Measurements from ENCODE around the gene MT2A.

MT2A gene

DNA sequence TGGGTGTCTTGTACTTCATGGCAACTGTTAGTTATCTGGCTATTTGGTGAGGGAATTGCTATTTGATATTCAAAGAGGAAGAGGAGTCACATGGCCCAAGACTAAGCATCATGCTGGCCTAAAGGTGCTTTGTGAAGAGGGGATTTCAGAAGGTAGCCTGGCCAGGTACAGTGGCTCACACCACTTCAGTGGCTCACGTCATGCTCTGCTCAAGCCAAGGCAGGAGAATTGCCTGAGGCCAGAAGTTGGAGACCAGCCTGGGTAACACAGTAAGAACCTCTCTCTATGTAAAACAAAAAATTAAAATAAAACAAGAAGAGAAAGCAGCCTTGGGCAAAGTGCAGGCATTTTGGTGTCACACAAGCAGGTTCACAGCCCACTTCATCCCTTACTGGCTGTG is 36.9 kb downstream of the MT2A start:
- no peak overlapping the region for H3K4me3 ChIP-seq (replicated peaks; ENCODE audit: low read depth, low read length)
- TF ChIP-seq, protein P1, sequence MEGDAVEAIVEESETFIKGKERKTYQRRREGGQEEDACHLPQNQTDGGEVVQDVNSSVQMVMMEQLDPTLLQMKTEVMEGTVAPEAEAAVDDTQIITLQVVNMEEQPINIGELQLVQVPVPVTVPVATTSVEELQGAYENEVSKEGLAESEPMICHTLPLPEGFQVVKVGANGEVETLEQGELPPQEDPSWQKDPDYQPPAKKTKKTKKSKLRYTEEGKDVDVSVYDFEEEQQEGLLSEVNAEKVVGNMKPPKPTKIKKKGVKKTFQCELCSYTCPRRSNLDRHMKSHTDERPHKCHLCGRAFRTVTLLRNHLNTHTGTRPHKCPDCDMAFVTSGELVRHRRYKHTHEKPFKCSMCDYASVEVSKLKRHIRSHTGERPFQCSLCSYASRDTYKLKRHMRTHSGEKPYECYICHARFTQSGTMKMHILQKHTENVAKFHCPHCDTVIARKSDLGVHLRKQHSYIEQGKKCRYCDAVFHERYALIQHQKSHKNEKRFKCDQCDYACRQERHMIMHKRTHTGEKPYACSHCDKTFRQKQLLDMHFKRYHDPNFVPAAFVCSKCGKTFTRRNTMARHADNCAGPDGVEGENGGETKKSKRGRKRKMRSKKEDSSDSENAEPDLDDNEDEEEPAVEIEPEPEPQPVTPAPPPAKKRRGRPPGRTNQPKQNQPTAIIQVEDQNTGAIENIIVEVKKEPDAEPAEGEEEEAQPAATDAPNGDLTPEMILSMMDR (IDR thresholded peaks at IDR 0.05; ENCODE audit: low read length, missing control alignments), result no peak
- DNase-seq (ENCODE audit: low read depth), result no peak

DNA sequence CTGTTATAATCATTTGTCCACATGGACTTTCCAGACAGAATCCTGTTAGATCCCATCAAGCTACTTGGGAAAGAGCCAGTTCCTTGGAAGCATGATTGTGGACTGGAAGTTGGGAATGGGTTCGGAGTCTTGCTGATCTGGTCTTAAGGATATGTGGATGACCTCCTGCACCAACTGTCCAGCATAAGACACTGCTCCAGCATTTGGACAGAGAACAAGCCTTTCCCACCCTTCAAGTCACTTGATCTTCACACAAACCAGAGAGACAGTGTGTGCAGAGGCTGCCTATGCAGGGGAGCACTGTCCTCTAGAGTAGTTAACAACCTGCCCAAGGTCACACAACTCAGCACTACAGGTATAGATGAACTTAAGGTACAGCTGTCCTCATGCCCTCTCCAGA is 37.5 kb downstream of the MT2A start:
- TF ChIP-seq, protein P1 (IDR thresholded peaks at IDR 0.05; ENCODE audit: low read length, missing control alignments), result no peak
- DNase-seq (ENCODE audit: low read depth), result no peak
- H3K4me3 ChIP-seq (replicated peaks; ENCODE audit: low read depth, low read length), result no peak overlapping the region

DNA sequence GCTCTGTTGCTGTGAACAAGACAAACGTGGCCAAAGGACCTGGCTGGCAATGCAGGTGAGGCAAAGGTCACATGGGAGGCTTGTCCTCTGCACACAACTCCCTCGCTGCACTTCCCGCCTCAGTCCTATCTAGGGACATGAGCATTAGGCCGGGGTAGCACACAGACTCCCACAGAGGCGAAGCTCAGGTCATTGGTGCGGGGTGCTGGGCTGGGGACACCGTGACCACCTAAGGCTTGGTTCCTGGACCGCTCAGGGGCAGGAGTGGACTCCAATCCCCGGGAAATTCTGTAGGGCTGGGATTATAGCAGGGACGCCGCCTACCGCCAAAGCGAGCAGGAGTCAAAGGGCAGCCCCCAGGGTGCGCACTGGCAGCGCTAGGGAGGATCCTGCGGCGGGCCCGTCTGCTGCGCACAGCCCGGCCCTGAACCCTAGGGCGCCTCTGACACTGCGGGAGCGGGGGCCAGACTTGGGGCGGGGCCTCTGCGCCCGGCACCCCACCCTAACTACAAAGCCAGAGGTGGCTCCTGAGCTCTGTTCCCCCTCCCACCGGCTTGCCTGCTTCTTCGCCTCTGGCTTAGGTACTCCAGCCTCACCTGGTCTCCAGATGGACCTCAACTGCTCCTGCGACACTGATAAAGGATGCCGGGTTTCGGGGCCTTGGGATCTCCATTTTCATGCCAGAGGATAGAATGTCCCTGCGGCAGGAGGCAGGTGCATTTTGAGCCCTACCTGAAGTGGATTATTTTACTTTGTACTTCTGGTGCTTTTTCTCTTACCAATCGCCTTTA is 39.5 kb downstream of the MT2A start:
- H3K4me3 ChIP-seq (replicated peaks; ENCODE audit: low read depth, low read length), result no peak overlapping the region
- DNase-seq (ENCODE audit: low read depth), result no peak
- TF ChIP-seq, protein P1 (IDR thresholded peaks at IDR 0.05; ENCODE audit: low read length, missing control alignments), result no peak

DNA sequence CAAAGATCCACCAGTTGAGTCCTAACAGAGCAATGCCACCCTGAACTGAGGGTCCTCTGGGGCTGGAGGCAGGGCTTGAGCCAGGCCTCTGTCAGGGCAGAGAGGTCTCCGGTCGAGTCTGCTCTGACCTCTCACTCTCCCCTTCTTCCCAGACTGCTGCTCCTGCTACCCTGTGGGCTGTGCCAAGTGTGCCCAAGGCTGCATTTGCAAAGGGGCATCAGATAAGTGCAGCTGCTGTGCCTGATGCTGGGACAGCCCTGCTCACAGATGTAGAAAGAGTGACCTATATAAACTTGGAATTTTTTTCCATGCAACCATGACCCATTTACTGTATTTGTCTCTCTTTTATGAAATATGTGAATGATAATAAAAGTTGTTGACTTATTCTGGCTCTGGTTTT is 40.9 kb downstream of the MT2A start:
- H3K4me3 ChIP-seq (replicated peaks; ENCODE audit: low read depth, low read length), result no peak overlapping the region
- DNase-seq (ENCODE audit: low read depth), result no peak
- TF ChIP-seq, protein P1 (IDR thresholded peaks at IDR 0.05; ENCODE audit: low read length, missing control alignments), result no peak

DNA sequence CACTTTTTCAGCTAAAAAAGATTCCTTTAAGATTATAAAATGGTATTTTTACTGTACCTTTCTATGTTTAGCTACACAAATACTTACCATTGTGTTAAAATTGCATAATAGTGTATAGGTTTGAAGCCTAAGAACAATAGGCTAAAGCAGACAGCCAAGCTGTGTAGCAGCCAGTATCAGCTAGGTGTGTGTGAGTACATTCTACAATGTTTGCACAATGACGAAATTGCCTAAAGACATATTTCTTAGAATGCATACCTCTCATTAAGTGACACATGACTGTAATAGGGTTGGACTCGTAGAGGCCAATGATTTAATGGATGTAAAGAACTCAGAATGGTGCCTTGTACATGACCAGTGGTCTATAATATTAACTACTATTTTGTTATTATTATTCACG is 41.4 kb downstream of the MT2A start:
- TF ChIP-seq, protein P1 (IDR thresholded peaks at IDR 0.05; ENCODE audit: low read length, missing control alignments), result no peak
- H3K4me3 ChIP-seq (replicated peaks; ENCODE audit: low read depth, low read length), result no peak overlapping the region
- DNase-seq (ENCODE audit: low read depth), result no peak

DNA sequence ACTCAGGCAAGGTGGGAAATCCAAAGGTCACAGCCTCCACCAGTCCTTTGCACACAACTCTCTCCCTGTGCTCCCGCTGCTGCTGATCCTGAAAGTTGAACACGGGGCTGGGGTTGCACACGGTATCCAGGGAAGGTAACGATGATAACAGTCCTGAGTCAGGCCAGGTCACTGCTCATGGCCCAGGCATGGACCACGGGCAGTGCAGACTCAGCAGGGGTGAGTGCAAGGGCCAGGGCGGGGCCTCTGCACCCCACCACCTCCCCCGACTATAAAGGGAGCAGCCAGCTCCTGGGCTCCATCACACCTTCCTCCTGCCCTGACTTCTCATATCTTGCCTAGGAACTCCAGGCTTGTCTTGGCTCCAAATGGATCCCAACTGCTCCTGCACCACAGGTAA is 43.2 kb downstream of the MT2A start, which contains the start of gene MT1B:
TSS of gene MT1B (plus strand) at position 301 of the 400 bp plus-strand sequence. CDS start at position 369, 68 bp downstream.
- TF ChIP-seq, protein P1 (IDR thresholded peaks at IDR 0.05; ENCODE audit: low read length, missing control alignments), result no peak
- no peak for DNase-seq (ENCODE audit: low read depth)
- H3K4me3 ChIP-seq (replicated peaks; ENCODE audit: low read depth, low read length), result no peak within 1 kb of the TSS

DNA sequence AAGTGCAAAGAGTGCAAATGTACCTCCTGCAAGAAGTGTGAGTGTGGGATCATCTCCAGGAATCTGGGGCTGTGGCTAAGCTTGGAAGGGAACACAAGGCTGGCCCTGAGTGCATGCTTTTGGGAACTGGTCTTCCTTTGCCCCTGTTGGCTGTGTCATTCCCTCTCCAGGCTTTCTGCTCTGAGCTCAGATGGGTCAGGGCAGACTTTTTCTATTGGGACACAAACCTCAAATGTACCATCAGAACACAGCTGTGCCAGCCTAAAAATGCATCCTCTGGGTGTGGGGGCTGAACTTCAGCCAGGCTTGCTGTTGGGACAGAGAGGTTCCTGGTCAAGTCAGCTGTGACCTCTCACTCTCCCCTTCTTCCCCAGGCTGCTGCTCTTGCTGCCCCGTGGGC is 44.2 kb downstream of the MT2A start:
- no peak overlapping the region for H3K4me3 ChIP-seq (replicated peaks; ENCODE audit: low read depth, low read length)
- TF ChIP-seq, protein P1 (IDR thresholded peaks at IDR 0.05; ENCODE audit: low read length, missing control alignments), result no peak
- no peak for DNase-seq (ENCODE audit: low read depth)

All from fibroblast of pulmonary artery (primary cell).